ENCODE results near the gene P2RX2. TPM values are rescaled to one million over a fixed set of nuclear protein-coding genes. Genes with fewer than 3 reads are reported as not detected.
"Not testable (repeated sequence)": the region's sequence is repeated elsewhere in the genome, so short reads cannot be mapped to it uniquely, and the experiment has no call there.

Gene P2RX2
- polyA plus RNA-seq, 4 donors = 0.64 to 1.8 (median 1.5) TPM

DNA sequence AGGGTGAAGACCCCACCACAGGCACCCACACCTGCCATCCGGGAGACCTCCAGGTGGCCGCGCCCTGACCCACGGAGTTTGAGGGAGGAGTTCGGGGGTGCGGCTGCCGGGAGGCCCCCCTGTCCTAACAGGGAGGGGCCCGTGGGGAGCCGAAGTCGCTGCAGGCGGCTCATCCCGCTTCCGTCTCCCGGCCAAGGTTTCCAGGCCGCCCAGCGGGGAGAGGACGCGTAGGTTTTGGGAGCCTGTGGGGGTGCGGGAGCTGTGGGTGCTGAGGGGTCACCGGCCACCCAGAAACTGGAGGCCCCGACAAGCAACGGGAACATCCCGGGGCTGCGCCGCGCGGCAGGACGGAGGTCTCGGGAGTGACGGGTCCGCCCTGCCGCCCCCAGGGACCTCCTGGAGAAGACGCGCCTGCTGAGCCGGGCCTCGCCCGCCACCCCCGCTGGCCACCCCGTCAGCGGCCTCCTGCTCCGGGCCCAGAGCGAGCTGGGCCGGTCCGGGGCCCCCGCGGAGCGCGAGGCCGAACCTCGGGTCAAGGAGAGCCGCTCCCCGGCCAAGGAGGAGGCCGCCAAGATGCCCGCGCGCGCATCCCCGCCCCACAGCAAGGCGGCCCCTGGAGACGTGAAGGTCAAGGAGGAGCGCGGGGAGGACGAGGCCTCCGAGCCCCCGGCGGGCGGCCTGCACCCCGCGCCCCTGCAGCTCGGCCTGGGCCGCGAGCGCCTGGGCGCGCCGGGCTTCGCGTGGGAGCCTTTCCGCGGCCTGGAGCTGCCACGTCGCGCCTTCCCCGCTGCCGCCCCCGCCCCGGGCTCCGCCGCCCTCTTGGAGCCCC is 35.8 kb upstream of the P2RX2 start:
- DNase-seq (ENCODE audit: low read depth in 4 of 4, low spot score in 3 of 4) = no peak

DNA sequence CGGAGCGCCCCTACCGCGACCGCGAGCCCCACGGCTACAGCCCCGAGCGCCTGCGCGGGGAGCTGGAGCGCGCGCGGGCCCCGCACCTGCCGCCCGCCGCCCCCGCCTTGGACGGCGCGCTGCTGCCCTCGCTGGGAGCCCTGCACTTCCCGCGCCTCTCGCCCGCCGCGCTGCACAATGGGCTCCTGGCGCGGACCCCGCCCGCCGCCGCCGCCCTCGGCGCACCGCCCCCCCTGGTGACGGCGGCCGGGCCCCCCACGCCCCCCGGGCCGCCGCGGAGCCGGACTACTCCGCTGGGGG is 35.2 kb upstream of the P2RX2 start:
- DNase-seq (ENCODE audit: low read depth in 4 of 4, low spot score in 3 of 4) = no peak

DNA sequence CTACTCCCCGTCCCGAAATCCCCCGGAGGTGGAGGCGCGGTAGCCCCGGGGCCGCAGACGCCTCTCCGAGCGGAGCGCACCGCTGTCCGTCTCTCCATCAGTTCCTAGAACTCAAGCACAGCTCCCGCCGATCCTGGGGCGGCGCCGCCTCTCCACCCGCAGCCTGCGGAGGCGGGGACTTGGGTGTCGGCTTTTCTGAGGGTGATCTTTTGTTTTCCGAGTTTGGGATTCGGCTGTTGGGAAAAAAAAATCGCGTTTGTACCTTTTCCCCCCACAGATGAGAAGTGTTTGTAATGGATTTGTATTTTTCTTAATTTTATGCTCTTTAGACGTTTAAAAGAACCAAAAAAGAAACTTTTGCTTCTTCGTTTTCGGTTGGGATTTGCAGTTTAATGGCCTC is 34.8 kb upstream of the P2RX2 start:
- DNase-seq (ENCODE audit: low read depth in 4 of 4, low spot score in 3 of 4) = no peak

DNA sequence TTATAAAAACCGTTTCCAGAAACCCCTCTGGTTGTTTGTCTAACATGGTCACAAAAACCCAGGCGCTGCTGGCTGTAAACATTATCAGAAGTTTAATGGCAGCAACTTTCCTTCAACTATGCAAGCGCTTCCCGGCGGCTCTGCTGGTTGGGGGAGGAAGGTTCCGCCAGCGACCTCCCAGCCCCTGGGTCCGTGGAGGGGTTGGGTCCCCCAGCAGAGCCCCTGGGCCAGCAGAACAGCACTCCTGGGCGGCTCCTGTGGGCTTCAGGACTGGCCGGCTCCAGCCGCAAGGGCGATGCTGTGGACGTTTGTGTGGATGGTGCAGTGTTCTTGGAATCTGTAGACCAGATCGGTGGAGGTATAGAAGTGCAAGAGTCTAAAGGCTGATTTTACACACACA is 34.1 kb upstream of the P2RX2 start:
- DNase-seq (ENCODE audit: low read depth in 4 of 4, low spot score in 3 of 4) = no peak

DNA sequence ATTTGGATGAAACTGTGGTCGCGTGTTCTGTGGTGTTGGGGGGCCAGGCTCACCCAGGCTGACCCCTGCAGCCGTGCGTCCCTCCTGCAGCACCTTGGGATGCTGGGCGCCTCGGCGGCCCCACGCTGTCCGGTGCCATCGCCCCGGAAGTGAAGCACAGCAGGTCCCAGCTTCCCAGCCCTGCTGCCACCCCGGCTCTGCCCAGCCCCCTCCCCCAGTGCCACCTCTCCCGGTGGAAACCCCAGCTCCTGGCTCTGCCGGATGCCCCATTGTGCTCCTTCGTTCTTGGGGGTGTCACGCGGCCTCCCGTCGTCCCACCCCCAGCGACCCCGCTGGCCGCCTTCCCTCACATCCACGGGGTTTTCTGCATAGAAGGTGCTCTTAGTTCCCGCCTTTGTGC is 33.4 kb upstream of the P2RX2 start:
- no peak for DNase-seq (ENCODE audit: low read depth in 4 of 4, low spot score in 3 of 4)

DNA sequence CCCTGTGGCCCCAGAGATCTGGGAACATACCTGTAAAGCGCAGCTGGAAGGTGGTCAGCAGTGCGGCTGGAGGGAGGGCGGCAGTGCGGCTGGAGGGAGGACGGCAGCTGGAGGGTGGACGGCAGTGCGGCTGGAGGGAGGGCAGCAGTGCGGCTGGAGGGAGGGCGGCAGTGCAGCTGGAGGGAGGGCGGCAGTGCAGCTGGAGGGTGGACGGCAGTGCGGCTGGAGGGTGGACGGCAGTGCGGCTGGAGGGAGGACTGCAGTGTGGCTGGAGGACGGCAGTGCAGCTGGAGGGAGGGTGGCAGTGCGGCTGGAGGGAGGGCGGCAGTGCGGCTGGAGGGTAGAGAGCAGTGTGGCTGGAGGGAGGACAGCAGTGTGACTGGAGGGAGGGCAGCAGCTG is 31.6 kb upstream of the P2RX2 start:
- DNase-seq (ENCODE audit: low read depth in 4 of 4, low spot score in 3 of 4) = no peak

DNA sequence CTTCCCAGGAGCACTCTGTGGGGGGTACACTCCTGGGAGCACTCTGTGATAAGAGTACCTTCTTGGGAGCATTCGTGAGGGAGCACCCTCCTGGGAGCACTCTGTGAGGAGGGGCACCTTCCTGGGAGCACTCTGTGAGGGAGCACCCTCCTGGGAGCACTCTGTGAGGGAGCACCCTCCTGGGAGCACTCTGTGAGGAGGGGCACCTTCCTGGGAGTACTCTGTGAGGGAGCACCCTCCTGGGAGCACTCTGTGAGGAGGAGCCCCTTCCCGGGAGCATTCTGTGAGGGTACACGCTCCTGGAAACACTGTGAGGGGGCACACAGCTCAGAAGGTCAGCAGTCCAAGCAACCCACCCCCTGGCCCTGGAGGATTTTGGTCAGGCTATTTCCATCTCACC is 30.8 kb upstream of the P2RX2 start:
- DNase-seq (ENCODE audit: low read depth in 4 of 4, low spot score in 3 of 4) = no peak

DNA sequence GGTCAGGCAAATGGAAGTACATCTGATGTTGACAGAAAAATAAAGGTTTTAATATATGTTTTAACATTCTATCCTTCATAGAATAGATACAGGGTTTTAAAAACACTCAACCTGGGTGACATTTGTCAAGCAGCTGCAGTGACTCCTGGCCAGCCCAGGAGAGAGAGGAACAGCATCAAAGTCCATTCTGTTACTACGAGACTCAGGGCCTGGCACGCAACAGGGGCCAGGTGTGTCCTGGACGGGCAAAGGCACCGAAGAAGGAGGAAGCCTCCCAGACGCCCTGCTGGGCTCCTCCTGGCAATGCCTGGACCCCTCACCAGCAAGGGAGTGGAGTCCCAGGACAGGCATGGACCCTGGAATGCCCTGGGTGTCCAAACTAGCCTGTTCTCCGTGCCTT is 30.3 kb upstream of the P2RX2 start:
- no peak for DNase-seq (ENCODE audit: low read depth in 4 of 4, low spot score in 3 of 4)

DNA sequence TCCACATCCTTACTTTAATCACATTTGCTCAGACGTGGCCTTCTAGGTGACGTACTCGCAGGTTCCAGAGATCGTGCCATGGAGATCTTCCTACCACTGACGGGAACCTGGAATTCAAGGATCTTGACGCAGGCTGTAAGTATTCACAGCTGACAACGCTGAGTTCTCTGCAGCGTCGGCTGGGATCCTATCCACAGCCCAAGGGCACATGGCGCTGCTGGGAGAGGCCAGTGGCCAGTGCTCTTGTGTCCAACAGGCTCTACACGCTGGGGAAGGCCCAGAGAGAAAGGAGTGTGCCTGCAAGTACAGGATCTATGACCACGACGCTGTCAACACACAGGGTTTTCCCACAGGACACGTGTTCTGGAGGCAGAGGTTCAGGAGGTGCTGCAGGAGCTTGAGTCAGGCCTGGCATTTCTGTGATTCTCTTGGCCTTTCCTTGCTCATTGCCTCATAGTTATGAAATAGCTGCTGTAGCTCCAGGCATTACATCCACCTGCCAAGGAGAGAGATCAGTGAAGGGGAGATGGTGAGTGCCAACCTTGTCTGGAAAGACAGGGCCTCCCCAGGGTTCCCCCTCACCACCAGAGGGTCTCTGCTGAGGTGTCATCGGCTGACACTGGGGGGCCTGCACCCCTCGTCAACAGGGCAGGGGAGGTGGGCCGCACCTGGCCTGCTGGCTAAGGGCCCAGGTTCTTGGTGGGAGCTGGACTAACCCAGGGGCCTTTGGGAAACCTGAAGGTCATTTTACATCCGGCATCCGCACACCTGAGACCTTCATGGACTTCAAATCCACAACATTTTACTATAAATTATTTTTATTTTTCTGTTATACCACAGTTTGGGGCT is 29.5 kb upstream of the P2RX2 start:
- no peak for DNase-seq (ENCODE audit: low read depth in 4 of 4, low spot score in 3 of 4)

DNA sequence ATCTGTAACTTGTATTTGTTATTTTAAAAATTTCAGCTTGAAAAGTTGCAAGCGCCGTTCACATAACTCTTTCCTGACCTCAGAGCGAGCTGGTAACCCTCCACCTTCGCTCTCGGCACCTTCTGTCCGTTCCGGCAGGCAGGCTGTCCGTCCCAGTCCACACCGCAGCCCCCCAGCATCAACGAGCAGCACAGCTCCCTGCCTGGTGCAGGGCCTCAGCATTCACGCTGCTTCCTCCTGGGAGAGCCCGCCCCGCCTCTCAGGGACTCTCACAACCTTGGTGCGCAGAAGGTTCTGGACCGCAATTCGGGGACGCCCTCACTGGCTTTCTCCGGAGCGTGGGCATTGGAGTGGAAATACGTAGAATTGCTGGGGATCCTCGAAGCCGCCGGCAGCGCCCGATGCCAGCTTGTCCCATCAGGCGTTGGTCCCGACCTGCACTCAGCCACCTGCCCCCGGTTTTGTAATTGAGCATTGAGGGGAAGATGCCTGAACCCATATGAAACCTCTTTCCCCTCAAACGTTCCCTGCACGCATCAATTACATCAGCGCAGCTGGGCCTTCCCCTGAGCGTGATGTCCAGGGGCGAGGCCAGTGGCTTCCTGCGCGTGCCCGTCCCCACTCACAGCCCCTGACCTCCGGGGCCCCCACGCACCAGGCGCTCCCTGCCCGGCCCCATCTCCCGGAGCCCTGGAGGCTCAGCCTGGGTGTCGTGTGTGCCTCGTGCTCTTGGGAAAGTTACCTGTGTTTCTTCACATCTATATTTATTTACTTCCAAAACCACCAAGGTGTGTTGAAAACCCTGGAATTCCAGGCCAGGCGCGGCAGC is 27.3 kb upstream of the P2RX2 start:
- no peak for DNase-seq (ENCODE audit: low read depth in 4 of 4, low spot score in 3 of 4)

DNA sequence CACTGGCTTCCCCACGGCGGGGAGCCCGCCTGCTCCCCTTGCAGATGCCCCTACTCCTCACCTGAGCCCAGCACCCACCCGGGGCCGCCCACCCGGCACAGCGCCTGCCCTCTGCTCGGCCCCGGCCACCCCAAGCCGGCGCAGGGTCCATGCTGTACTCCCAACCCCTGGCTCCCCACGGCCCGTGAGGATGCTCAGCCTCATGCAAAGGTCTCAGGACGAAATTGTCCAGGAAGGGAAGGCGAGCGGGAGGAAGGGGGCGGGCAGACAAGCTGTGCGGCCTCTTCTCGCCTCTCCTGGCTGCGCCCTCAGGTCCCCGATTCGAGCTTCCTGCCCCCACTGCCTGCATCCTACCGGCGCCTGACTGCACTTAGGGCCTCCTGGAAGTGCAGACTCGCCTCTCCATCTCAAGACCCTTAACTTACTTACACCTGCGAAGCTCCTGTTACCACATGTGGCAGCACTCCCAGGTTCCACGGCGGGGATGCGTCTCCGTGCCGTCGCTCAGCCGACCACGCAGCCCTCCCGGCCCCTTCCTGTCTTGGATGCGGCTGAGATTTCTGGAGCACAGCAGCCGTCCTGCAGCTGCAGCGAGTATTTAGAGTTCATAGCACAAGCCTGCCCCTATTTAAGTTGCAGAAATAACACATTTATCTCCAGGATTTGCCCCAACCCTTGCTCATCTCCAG is 26.1 kb upstream of the P2RX2 start:
- DNase-seq (ENCODE audit: low read depth in 4 of 4, low spot score in 3 of 4) = no peak

DNA sequence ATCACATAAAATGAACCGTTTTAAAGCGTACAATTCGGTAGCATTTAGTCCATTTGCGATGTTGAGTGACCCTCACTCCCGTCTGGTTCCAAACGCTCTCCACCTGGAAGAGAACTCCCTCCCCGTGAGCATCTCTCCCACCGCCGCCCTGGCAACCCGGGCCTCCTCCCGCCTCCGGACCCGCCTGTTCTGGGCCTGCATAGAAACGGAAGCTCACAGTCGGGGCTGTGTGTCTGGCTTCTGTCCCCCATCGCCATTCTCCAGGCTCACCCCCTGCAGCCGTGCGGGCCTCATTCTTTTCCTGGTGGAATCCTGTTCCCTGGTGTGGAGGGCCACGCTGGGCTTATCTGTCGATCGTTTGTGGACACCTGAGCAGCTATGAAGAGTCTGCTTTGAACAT is 25.5 kb upstream of the P2RX2 start:
- no peak for DNase-seq (ENCODE audit: low read depth in 4 of 4, low spot score in 3 of 4)

DNA sequence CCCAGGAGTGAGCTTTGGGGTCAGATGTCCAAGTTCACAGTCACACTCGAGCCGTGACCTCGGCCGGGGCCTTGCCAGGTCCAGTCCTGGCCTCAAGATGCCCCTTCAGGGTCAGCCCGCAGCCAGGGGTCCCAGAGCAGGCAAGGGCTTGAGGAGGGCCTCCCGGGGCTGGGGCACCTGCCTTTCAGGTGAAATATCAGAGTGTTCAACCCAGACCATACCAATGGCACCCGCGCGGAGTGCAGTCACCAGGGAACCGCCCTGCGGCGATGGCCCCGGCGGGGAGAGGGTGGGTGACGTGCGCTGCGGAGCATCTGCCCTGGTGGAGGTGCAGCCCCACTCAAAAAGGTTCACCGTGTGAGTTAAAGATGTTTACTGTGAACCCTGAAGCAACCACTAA is 25.1 kb upstream of the P2RX2 start:
- DNase-seq (ENCODE audit: low read depth in 4 of 4, low spot score in 3 of 4) = no peak

DNA sequence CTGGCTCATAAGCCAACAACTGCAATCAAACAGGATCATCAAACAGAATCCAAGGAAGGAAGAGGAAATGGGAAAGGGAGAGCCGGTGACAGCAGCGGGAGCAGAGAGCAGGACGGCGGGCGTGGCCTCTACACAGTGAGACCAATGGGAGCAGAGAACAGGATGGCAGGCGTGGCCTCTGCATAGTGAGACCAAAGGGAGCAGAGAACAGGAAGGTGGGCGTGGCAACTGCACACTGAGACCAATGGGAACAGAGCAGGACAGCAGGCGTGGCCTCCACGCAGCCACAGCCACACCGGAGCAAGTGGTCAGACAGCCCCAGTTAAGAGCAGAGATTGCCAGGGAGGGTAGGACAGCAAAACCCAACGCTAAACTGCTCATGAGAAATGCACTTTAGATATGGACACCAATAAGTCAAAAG is 24.6 kb upstream of the P2RX2 start:
- DNase-seq (ENCODE audit: low read depth in 4 of 4, low spot score in 3 of 4) = peak; percentile 83 to 92 (median 86)

DNA sequence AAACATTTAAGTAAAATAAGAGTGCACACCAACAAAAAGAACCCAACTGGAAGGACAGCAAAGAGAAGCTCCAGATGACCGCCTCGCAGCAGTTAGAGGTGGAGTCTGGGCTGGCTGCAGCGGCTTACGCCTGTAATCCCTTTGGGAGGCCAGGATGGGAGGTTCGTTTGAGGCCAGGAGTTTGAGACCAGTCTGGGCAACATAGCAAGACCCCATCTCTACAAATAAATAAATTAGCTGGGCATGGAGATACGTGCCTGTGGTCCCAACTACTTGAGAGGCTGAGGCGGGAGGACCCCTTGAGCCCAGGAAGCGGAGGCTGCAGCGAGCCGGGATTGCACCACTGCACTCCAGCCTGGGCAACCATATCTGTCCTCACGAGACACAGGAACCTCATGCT is 23.4 kb upstream of the P2RX2 start:
- no peak for DNase-seq (ENCODE audit: low read depth in 4 of 4, low spot score in 3 of 4)

DNA sequence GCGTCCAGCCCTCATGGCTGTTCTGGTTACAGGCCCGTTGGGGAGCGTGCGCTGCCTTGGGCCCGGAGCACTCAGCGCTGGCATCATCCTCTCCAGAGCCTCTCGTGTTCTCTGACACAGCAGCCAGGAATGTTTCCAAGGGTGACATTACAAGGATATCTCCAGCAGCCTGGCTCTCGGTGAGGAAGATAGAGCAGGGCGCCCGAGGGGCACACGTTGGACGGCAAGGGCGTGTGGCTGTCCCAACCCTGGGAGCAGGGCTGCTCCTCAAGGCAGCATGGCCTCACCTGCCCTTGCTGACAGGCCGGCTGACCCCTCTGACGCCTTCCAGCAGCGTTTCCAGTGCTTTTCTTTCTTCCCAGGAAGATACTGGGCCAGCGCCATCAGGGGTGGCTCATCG is 22.6 kb upstream of the P2RX2 start:
- DNase-seq (ENCODE audit: low read depth in 4 of 4, low spot score in 3 of 4) = no peak

DNA sequence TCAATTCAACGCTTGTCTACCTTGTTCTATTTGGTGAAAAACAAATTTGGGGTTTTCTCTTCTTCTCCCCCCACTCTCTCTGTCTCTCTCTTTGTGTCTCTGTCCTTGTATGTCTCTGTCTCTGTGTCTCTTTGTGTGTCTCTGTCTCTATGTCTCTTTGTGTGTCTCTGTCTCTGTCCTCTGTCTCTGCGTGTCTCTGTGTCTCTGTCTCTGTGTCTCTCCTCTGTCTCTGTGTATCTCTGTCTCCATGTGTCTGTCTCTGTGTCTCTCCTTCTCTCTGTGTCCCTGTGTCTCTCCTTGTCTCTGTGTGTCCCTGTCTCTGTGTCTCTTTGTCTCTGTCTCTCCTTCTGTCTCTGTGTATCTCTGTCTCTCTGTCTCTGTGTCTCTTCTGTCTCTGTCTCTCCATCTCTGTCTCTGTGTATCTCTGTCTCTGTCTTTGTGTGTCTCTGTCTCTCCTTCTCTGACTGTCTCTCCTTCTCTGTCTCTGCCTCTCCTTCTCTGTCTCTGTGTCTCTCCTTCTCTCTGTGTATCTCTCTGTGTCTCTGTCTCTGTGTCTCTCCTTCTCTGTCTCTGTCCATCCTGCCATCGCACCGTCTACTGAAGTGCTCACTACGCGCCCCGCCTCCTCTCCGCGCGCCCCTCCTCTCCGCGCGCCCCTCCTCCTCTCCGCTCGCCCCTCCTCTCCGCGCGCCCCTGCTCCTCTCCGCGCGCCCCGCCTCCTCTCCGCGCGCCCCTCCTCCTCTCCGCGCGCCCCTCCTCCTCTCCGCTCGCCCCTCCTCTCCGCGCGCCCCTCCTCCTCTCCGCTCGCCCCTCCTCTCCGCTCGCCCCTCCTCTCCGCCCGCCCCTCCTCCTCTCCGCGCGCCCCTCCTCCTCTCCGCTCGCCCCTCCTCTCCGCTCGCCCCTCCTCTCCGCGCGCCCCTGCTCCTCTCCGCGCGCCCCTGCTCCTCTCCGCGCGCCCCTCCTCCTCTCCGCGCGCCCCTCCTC is 21.0 kb upstream of the P2RX2 start:
- no peak for DNase-seq (ENCODE audit: low read depth in 4 of 4, low spot score in 3 of 4)

DNA sequence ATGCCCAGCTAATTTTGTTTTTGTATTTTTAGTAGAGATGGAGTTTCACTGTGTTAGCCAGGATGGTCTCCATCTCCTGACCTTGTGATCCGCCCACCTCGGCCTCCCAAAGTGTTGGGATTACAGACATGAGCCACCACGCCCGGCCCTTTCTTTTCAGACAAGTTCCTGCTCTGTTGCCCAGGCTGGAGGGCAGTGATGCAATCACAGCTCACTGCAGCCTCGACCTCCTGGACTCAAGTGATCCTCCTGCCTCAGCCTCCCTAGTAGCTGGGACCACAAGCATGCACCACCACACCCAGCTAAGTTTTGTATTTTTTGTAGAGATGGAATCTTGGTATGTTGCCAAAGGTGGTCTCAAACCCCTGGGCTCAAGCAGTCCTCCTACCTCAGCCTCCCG is 19.1 kb upstream of the P2RX2 start:
- DNase-seq (ENCODE audit: low read depth in 4 of 4, low spot score in 3 of 4) = not testable (repeated sequence)

All from left renal pelvis (tissue), 4 donors.